IPS-NIHi7 (cell line): ENCODE results near the gene KANK4.
A peak's percentile ranks its signal among the peaks of the same experiment; 100 is the strongest.

ENCODE experiments used
- DNase-seq: peaks from one replicate; pipeline ENCODE4 v3.0.0; 2012; ENCODE audit warnings: mixed read lengths; ENCODE audit errors: extremely low spot score

The KANK4 gene

DNA sequence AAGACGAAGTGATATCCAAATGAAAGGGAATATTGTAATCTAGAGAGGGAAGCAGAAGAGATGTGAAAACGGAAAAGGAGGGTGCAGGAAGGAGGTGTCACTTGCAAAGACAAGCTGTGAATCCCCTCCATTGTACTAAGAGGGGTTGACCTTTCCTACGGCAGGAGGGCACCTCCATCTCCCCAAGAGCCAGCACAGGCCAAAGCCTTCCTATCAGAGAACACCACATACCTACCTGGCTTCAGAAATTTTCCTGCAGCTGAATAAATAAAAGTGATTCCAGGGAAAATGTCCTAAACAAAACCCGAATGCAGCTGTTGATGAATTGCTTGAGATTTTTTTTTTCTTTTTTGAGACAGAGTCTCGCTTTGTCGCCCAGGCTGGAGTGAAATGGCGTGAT lies 14.3 kb downstream of the KANK4 start:
- DNase-seq, result no peak

DNA sequence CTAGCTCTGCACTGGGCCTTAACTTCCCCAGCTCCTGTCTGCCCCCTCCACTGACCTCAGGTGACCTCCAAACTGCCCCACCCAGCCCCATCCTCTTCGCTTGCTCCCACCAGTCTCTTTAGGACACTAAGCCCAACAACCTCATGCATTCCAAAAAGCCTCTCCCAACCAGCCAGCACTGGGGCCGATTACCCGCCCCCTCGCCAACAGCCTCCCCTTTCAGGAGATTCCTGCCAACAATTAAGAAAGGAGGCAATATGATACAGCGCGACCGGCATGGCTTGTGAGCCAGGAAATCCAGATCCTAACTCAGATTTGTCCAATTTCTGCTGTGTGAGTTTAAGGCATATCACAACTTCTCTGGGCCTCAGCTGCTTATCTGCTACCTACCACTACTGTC lies 14.7 kb downstream of the KANK4 start:
- DNase-seq, result no peak

DNA sequence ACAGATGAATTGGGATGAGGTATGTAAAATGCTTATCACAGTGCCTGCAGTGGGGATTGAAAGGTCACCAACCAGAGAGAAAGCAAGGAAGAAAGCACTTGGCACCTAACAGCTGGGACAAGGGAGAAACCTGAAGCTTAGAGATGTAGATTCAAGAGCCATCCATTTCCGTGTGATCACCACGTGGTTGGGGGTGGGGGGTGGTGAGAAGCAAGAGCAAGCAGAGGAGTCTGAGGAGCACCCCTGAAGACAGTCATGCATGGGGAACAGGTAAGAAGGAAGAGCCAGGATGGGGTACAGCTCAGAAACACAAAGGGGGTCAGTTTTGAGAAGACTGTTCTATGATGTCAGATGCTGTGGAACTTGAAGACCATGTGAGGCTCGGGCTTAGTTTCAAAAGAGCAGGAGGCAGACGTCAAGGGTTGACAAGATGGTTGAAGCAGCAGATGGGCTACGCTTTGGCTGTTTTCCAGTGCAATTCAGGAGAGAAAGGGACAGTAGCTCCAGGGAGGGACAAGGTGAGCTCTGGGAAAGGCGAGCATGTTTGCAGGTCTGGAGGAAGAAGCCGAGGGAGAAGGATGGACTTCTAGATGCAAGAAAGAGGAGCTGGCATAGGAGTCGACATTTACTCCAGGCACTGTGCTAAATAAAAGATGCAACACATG lies 17.4 kb downstream of the KANK4 start:
- no peak for DNase-seq

DNA sequence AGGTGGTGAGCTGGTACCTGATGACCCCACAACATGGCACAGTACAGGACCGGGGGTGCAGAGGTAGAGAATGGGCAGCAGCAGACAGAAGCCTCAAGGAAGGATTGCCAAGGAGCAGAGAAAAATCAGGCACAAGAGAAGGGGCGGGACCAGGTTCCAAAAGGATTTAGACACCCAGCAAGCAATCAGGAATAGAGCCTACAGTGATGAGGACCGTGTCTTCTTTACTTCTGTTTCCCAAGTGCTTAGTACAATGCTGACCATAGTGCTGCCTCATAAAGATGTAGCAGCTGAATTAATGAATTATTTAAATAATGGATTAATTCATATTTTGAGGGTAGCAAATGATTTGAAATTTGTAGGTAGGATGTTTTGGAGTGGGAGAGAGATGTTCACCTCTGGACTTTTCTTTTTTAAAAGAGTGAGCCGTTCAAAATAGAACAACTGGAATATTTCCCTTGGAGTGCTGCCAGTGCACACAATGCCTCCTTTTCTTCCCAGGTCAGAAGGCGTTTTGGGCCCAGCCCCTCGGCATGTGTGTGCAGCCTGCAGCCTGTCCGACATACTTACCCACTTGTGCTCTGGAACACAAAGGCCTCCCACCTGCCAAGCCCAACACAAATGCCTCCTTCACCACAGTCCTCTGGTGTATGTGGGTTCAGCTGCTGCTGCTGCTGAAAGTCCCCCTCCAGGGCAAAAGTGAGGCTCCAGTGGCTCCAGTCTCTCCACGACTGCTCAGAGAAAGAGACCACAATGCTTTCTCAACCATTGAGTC lies 19.6 kb downstream of the KANK4 start:
- DNase-seq, result no peak

DNA sequence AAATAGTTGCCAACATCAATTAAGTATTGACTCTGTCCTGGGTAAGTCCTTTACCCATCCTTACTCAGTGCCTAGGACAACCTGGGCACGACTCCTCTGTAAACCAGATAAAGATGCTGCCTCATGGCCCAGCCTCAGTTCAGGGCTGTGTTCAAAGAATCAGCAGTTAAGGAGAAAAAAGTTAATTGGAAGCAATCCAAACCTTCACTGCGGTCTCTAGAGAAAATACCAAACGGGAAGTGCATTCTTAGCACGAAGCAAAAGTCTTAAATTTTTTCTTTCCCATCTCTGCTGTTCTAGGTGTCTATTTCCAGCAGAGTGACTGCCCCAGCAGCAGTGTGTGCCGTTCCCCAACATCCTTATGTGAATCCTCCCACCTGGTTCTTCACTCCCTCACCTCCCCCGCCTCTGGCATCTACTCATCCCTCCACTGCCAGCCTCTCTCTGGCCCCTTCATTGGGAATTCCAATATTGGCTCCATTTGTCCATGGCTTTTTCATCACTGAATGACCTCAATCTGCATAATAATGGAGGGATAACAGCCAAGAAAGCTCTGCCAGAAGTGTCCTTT lies 23.2 kb downstream of the KANK4 start:
- DNase-seq, result no peak

DNA sequence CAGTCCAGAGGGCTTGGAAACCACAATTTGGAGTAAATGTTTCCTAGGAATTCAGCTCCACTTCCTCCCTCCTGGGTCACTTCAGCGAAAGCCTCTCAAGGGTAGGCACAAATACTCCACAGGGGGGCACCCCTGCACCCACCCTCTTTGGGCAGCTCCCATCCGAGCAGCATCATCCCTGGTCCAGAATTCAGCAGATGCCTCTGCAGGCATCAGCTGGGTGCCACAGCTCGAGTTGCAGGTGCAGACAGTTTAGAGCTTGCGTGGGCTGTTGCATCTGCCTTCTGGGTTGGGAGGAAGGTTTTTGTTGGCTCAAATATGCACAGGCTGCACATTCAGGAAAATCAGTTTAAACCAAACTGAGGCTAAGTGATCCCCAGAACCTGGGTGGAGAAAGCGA lies 25.0 kb downstream of the KANK4 start:
- DNase-seq, result peak; percentile 71

DNA sequence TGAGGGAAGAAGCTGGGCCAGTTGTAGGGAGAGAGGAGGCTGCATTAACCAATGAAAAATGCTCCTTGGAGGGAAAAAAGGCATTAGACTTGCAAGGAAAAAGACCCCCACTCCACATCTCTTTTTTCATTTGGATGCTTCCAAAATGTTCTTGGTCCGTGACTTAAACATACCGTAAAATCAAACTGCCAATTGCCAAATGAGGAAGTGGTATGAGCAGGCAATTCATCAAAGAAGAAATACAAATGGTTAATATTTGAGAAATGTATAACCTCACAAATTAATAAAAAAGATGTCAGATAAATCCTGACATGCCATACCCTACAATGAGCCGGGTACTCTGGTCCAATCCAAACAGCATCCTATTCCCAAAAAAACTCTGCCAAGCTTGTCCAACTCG lies 30.6 kb downstream of the KANK4 start:
- DNase-seq, result no peak

DNA sequence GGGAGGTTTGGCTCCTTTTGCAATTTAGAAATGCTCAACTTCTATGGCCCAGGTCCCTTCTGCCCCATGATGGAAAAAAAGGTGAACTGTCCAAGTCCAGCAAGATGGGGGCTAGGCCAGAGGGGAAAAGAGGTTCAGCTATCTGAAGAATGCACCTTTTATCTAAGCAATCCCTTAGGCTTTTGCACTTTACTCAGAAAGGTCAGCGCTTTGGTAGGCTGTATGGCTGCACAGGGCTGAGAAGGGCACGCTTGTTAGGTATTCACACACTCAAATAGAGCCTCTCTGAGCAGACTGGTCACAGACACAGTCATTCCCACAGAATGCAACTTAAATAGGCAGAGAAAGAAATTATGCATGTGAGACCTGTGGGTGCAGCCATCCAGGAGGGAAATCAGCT lies 31.0 kb downstream of the KANK4 start:
- no peak for DNase-seq

DNA sequence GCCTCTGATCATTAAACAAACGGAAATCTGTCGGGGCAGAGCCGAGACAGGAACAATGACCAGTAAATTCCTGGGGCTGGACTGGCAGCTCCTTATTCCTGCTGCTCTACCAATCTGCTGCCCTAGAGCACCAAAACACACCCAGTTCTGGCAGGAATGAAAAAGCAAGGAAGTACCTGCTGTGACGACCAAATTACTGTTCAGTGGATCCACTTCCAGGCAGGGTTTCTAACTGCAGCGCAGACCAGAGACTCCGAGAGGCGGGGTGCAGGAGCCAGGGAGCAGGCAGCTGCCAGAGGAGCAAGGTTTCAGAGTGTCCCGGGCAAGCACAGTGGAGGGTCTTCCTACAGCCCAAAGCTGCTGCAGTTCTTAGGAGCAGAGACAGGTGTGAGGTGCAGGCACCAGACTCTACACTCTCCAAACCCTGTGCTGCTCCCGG lies 32.4 kb downstream of the KANK4 start:
- peak; percentile 58 for DNase-seq

DNA sequence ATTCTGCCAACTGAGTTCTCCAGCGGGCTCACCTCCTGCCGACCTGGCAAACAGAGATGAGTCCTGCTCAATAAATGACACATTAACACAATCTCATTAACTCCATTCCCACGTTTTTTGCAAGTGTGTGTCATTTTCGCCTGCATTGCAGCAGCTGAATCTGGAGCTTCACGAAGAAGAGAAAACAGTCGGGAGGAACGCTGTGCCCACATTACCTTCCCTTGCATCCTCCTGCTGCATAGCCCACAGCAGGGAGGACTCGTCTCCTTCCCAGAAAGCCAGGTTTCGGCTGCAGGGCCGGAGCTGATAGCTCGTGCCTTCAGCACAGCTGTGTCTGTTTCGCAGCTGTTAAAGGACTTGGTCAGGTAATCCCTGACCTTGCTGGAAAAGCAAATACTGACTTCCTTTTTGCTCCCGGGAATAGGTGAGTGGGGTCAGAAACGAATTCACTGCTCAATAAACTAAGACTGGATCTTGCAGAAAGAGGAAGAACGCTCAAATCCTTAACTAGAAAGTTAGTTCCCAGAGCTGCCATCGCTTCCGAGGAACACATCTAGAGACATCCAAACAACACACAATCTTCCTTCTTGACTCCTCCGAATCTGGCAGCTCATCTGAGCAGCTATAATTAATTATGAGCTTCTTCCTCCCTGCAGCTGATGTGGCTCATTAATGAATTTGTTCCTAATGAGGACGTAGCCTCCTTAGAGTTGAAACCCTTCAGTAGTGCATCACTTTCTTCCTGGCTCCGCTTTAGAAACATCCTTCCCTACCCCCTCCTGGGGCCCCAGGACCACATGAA lies 33.0 kb downstream of the KANK4 start:
- DNase-seq, result peak; percentile 51

DNA sequence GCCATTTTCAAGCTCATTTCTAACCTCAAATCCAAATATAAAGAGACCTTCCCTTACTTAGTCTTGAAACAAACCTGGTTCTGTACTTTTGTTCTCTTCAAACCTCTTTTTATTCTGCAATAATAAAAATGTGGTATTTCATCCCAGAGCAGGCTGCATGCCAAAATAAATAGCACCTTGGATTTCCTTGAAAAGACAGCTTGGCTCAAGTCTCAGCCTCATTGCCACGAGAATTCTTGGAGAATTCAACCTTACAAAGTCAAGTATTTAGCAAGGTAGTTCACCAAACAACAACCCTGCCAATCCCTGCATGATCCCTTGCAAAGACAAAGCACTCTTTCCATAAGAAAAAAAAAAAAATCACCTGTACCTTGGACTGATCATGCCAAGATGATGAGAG lies 33.8 kb downstream of the KANK4 start:
- no peak for DNase-seq

DNA sequence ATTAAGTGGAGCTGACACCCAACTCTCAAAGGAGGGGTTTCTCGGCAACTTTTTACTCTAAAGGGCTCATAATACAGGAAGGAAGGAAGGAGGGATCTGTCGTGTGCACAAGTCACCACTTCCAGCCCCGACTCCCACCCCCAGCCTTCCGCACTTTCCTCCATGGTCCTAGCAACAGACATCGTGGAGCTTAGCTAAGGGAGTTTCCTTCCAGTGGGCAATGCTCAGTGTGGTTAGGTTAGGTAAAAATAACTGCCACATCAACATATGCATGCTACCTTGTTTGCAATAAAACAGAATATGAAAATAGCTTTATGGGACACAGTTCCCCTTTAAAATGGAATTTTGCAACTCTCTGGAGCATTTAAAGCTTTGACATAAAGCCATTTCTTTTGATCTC lies 35.2 kb downstream of the KANK4 start:
- DNase-seq, result no peak

DNA sequence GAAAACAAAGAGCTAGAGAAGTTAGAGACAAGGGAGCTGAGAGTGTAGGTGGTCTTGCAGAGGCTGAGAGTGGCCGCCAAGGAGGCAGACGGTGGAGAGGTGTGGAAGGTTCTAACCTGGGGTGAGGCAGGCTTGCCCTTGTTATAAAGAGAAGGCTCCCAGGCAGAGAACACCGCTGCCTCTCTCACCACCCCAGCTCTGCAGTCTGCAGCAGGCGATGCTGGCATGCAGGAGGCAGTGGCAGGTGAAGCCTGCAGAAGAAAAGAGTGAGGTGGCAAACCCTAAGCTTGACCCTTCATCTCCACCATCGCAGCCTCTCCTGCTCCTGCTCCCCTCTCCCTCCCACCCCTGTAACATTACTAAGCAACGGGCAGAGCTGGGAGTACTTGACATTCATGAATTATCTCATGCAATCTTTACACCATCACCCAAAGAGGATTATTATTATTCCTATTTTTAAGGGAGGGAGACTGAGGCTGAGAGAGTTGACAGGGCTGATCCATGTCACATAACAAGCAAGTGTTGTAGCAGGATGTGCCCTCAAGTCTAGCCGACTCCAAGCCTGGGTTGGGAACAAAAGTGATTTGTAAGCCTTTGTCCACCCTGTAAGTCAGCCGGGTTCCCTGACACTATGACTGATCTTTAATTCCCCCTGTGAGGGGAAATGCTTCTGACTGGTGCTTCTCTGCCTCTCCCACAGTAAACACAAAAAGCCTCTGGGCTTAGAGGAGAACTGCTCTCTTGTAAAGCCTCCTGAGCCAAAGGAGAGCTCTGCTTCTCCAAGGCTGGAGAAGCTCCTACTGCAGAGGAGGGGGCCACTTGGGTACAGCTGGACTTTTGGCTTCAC lies 36.1 kb downstream of the KANK4 start:
- DNase-seq, result no peak

DNA sequence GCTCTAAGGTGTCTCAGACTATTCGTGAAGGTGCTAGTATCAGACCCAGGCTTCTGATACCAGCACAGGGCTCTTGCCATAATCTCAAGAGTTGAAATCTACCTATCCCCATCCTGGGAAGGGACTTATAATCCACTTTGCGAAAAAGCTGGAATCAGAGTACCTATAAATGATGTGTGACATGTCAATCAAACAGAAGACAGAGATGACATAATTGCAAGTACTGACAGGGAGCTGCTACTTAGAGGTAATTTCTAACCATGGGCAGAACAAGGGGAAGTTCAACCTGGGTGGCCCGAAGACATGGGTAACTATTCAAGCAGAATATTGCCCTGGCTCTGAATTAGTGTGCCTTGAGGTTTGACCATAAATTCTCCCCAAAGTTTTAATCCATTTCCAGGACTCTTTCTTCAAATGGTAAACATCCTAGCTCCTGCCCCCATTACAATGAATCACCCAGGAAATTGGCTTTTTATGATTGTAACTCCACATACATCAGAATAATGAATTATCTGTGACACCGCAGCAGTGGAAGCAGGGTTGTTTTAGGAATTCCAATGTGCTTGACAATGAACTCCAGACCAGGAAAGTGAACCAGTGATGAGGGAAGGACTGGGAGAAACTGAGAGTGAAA lies 37.2 kb downstream of the KANK4 start:
- no peak for DNase-seq

DNA sequence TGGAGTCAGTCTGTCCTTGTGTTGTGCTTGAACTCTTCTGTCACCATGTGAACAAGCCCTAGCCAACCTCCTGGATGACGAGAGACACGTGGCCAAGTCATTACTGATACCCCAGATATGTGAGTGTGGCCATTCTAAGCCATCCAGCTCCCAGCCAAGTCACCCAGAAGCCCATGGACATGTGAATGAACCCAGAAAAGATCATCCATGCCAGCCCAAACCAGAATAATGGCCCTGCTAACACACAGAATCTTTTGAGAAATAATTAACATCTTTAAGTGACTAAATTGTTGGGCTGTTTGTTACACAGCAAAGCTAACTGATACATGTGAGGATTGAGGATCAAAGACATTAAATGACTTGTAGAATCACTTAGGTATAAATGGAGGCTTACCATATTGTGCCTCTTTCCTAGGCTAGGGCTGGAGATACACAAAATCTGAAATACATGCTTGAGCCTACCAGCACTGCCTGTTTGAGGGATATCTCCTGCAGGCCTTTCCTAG lies 38.2 kb downstream of the KANK4 start:
- DNase-seq, result no peak

DNA sequence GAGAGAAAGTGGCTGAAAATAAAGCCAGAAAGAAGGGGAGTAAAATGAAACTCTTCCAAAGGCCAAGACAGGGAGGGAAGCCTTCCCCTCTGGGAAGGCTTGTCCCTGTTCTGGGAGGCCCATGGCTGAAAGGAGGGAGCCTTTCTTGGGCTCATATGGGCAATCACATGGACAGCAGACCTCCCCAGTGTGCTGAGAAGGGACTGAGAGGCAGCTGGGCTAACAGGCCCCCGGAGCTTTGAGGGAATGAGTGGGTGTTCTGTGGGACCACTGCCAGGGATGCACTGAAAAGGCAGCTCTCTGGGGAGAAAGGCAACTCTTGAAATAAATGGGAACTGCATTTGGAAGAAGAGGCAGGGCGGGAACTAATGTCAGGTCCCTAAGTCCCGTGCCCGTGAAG lies 39.1 kb downstream of the KANK4 start:
- no peak for DNase-seq

DNA sequence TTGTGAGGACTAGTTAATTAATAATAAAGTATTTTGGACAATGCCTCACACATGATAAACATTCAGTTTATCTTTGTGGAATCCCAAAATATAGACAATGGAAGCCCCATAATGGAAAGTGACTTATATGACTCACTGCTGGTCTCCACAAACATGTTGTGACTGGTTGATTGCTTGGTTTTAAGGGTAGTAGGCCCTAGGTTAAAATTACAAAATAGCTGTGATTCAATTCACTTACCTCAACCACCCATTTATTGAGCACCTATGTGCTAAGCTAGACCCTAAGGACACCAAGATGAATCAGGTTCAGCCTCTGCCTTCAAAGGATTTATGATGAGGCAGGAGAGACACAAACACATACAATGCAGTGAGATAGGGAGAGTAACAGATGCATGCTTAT lies 42.4 kb downstream of the KANK4 start:
- DNase-seq, result no peak

DNA sequence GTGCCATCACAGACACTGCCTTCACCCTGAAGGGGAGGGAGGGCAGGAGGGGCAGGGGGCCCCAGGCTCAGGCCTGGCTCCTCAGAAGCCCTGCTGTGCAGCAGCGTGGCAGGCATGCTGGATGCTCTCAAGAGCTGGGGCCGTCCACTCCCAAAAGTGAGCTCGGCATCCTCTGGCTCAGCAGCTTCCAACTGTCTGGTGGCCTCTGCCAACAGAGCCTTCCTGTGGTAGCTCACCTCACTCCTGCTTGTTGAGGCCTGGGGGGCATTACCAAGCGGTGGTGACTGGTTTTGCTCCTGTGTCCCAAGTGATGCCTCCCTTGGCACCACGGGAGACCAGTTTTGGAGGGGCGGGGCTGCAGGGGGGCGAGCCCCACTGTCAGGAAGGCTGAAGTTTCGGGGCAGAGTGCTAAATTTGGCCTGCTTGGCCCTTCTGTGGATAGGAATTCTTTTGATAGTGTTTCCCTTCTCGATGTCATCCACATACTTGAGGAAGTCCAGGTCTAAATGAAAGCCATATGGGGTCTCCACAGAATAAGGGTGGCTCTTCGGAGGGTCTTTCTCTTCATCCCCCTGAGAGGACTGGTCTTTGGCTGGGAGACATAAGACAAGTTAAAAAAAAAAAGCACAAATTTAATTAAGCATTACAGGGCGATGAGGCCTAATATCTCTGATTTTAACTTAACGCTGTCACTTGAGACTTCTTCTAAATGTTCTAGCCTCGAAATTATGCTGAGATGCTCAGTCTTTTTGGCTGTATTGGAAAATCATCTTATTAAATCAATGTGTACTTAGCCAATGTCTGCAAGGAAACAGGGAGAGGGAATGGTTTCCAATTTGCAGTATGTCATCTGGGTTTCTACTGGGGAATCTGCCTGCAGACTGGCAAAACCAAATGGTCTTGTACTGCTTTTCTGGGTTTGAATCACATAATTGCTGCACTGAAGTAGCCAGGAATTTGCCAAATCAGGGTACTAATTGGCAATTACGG lies 44.4 kb downstream of the KANK4 start:
- DNase-seq, result no peak

DNA sequence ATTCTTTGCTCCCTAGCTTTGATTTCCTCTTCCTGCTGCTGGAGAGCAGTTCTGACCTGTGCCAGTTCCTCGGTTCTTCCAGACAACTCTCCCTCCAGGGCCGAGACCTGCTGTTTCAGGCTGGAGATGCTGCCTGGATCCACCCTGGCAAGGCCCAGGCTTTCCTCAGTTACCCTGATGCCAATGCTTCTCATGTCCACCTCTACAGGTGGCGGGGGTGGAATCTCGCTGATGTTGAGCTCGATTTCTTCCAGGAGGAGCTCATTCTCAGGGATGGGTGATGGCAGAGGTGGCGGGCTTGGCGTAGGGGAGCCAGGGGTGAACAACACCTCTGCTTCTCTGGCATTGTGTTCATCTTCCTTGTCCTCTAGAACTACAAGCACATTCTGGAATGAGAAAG lies 45.3 kb downstream of the KANK4 start:
- DNase-seq, result no peak
